ENCODE data around the gene AMT. TPM values are rescaled to one million over a fixed set of nuclear protein-coding genes. Genes with fewer than 3 reads are reported as not detected.

The AMT gene
- total RNA-seq, 1 experiment from 2014 or later, result 66.6 TPM

- no peak for TF ChIP-seq CTCF (IDR thresholded peaks at IDR 0.05)
- TF ChIP-seq NFE2L1 (CRISPR knock-in tag; IDR thresholded peaks at IDR 0.05), result no peak
- peak; percentile 55; the same call in 1 of the 2 replicates for TF ChIP-seq MYBL2 (CRISPR knock-in tag; IDR thresholded peaks at IDR 0.05)
Measured at GRCh38 chr3:49421890-49422378, 339 bp downstream of the AMT start (continued).

- TF ChIP-seq MYBL2 (CRISPR knock-in tag; IDR thresholded peaks at IDR 0.05), result no peak
- TF ChIP-seq SOX15 (CRISPR knock-in tag; IDR thresholded peaks at IDR 0.05), result no peak
- no peak for TF ChIP-seq CREM (CRISPR knock-in tag; IDR thresholded peaks at IDR 0.05)
- no peak for TF ChIP-seq EMX1 (CRISPR knock-in tag; IDR thresholded peaks at IDR 0.05)
- no peak for TF ChIP-seq E2F4 (CRISPR knock-in tag; IDR thresholded peaks at IDR 0.05; ENCODE audit: borderline replicate concordance, low read depth)
- TF ChIP-seq NFYB (CRISPR knock-in tag; conservative IDR thresholded peaks at IDR 0.05; ENCODE audit: low read depth), result no peak
- TF ChIP-seq ATF6 (CRISPR knock-in tag; IDR thresholded peaks at IDR 0.05), result no peak
- no peak for TF ChIP-seq ZMAT4 (CRISPR knock-in tag; IDR thresholded peaks at IDR 0.05)
- POLR2A ChIA-PET, result no interaction called here
Measured at GRCh38 chr3:49417516-49418120, 4.7 kb downstream of the AMT start.

GRCh38 chr3:49416867-49417266, 5.4 kb downstream of the AMT start:
- Mint-ChIP-seq H3K36me3 (peaks cover 7% of the 10 kb centered on the region; the same call in 1 of the 2 replicates), H3K4me1 (peaks cover 32% of the 10 kb centered on the region), H3K9me3 (no peaks in the 10 kb centered on the region), H3K27ac (peak overlapping the region; percentile 11; the same call in 1 of the 2 replicates), H3K4me3 (no peak overlapping the region), H3K27me3 (ENCODE audit: low read depth) (no peaks in the 10 kb centered on the region)
- DNase-seq (ENCODE audit: low spot score) (no peak), ATAC-seq (no peak)
- TF ChIP-seq ZNF317 (CRISPR knock-in tag; IDR thresholded peaks at IDR 0.05; ENCODE audit: borderline replicate concordance, low read depth) (peak; percentile 62; the same call in 1 of the 2 replicates), IRF2 (CRISPR knock-in tag; IDR thresholded peaks at IDR 0.05; ENCODE audit: borderline replicate concordance, low read depth) (no peak)
- ChIA-PET POLR2A (no interaction called here), CTCF (interaction anchor here (1.8 to 2.5 kb wide), 2 partner anchors 32 to 38 kb away, joined by 6 to 27 read pairs; no protein-coding TSS in a partner anchor)

More at GRCh38 chr3:49417516-49418120, 4.7 kb downstream of the AMT start:
- ATAC-seq, result no peak
- Mint-ChIP-seq H3K9me3 (no peaks in the 10 kb centered on the region), H3K27ac (peak overlapping the region; percentile 49; the same call in 1 of the 2 replicates), H3K36me3 (peaks cover 7% of the 10 kb centered on the region; the same call in 1 of the 2 replicates), H3K27me3 (ENCODE audit: low read depth) (no peaks in the 10 kb centered on the region), H3K4me1 (peaks cover 33% of the 10 kb centered on the region), H3K4me3 (no peak overlapping the region)
- DNase-seq (ENCODE audit: low spot score), result no peak
- CTCF ChIA-PET, result interaction anchor here (1.1 to 2.5 kb wide), 4 partner anchors 32 to 122 kb away, joined by 4 to 27 read pairs (median 6); no protein-coding TSS in a partner anchor

GRCh38 chr3:49415931-49416601, 6.2 kb downstream of the AMT start:
- H3K36me3 Mint-ChIP-seq, result peaks cover 7% of the 10 kb centered on the region; the same call in 1 of the 2 replicates
- H3K9me3 Mint-ChIP-seq, result no peaks in the 10 kb centered on the region
- H3K4me1 Mint-ChIP-seq, result peaks cover 27% of the 10 kb centered on the region
- H3K4me3 Mint-ChIP-seq, result no peak overlapping the region
- TF ChIP-seq ZNF317 (CRISPR knock-in tag; IDR thresholded peaks at IDR 0.05; ENCODE audit: borderline replicate concordance, low read depth), result no peak
- ATAC-seq, result no peak
- DNase-seq (ENCODE audit: low spot score), result no peak
- CTCF ChIA-PET, result interaction anchor here (0.9 to 2.5 kb wide), 8 partner anchors 28 to 245 kb away, joined by 3 to 27 read pairs (median 5); partner anchors contain the start of gene KLHDC8B
- no peaks in the 10 kb centered on the region for H3K27me3 Mint-ChIP-seq (ENCODE audit: low read depth)
- H3K27ac Mint-ChIP-seq, result peak overlapping the region; percentile 11; the same call in 1 of the 2 replicates
- POLR2A ChIA-PET, result interaction anchor here (1.0 kb wide), 1 partner anchor 17 kb away, joined by 3 read pairs; no protein-coding TSS in a partner anchor
